Gastroesophageal sphincter (tissue), 3 donors: ENCODE results near the gene RNF224.

Experiments
- EP300 ChIP-seq: sonication (generic); formaldehyde crosslinking; IDR thresholded peaks from one replicate; pipeline ENCODE4 v1.6.1; 2017; ENCODE audit warnings: antibody characterized with exemption, mild to moderate bottlenecking
- POLR2A ChIP-seq, 2 donors: fragments of 450-650 bp; IDR thresholded peaks; one replicate each; pipeline ENCODE4 v1.6.1; 2017; ENCODE audit warnings: antibody characterized with exemption in 2 of 2, mild to moderate bottlenecking in 2 of 2, moderate library complexity in 1 of 2
- POLR2AphosphoS5 ChIP-seq: sonication (generic); formaldehyde crosslinking; IDR thresholded peaks from one replicate; pipeline ENCODE4 v1.6.1; 2017; ENCODE audit warnings: antibody characterized with exemption
- TF ChIP-seq, protein P1 (sequence below), 4 experiments: fragments of 200-600 bp in 2 of 4; fragments of 450-650 bp in 2 of 4; sonication (generic) in 1 of 4; IDR thresholded peaks; one replicate each; pipeline ENCODE4 v1.5.1; 2017 to 2019; ENCODE audit warnings: antibody characterized with exemption in 4 of 4, mild to moderate bottlenecking in 2 of 4, moderate library complexity in 2 of 4

DNA sequence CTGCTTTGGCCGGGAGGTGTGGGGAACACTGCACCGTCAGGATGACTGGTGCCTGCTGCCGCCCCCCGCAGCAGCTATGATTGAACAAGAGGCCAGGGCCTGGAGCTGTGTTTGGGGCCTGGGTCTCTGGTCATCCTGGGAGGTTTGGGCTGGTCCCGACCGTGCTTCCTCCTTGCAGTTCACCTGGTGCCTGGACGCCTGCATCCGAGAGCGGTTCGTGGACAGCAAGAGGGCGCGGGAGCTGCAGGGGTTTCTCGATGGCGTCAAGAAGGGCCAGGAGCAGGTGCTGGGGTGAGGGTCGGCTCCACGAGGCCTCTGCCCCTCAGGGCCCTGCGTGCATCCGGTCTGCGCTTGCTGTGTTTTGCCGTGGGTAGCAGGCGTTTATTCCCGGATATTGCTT, 36.8 kb downstream of the RNF224 start:
- TF ChIP-seq, protein P1, sequence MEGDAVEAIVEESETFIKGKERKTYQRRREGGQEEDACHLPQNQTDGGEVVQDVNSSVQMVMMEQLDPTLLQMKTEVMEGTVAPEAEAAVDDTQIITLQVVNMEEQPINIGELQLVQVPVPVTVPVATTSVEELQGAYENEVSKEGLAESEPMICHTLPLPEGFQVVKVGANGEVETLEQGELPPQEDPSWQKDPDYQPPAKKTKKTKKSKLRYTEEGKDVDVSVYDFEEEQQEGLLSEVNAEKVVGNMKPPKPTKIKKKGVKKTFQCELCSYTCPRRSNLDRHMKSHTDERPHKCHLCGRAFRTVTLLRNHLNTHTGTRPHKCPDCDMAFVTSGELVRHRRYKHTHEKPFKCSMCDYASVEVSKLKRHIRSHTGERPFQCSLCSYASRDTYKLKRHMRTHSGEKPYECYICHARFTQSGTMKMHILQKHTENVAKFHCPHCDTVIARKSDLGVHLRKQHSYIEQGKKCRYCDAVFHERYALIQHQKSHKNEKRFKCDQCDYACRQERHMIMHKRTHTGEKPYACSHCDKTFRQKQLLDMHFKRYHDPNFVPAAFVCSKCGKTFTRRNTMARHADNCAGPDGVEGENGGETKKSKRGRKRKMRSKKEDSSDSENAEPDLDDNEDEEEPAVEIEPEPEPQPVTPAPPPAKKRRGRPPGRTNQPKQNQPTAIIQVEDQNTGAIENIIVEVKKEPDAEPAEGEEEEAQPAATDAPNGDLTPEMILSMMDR (IDR thresholded peaks at IDR 0.05), result no peak
- TF ChIP-seq EP300, result no peak
- no peak for TF ChIP-seq POLR2A (IDR thresholded peaks at IDR 0.05)
- no peak for TF ChIP-seq POLR2AphosphoS5
